H9 (cell line): ENCODE results near the gene KATNB1. TPM values are rescaled to one million over a fixed set of nuclear protein-coding genes. Genes with fewer than 3 reads are reported as not detected.

Source experiments
- DNase-seq: peaks from one replicate; pipeline ENCODE4 v3.0.0-alpha.2; 2017
- H2AFZ ChIP-seq: one replicate; pipeline ENCODE4 v1.6.1; 2013; ENCODE audit warnings: mild to moderate bottlenecking, low read length, control low read depth, moderate library complexity
- H2AK5ac ChIP-seq: 2 replicates; pipeline ENCODE4 v1.6.1; 2013; ENCODE audit warnings: low read length, control low read depth, mixed read lengths; ENCODE audit not compliant: insufficient read length
- H2BK120ac ChIP-seq: one replicate; pipeline ENCODE4 v1.6.1; 2013; ENCODE audit warnings: low read depth, mild to moderate bottlenecking, low read length, control low read depth, inconsistent platforms; ENCODE audit not compliant: poor library complexity, severe bottlenecking
- H2BK12ac ChIP-seq: 2 replicates; pipeline ENCODE4 v1.6.1; 2013; ENCODE audit warnings: low read length, control low read depth, mixed read lengths, low read depth; ENCODE audit not compliant: insufficient read length
- H2BK15ac ChIP-seq: 2 replicates; pipeline ENCODE4 v1.6.1; 2013; ENCODE audit warnings: low read depth, low read length, control low read depth
- H2BK20ac ChIP-seq: one replicate; pipeline ENCODE4 v1.6.1; 2013; ENCODE audit warnings: low read depth, mild to moderate bottlenecking, low read length, control low read depth, inconsistent platforms; ENCODE audit not compliant: poor library complexity, severe bottlenecking
- H2BK5ac ChIP-seq: 2 replicates; pipeline ENCODE4 v1.6.1; 2013; ENCODE audit warnings: low read length, control low read depth, mixed read lengths; ENCODE audit not compliant: insufficient read length
- H3K14ac ChIP-seq: 2 replicates; pipeline ENCODE4 v1.6.1; 2013; ENCODE audit warnings: low read length, control low read depth; ENCODE audit not compliant: insufficient read depth
- H3K18ac ChIP-seq: 2 replicates; pipeline ENCODE4 v1.6.1; 2013; ENCODE audit warnings: low read depth, mild to moderate bottlenecking, mixed read lengths, low read length, control low read depth; ENCODE audit not compliant: insufficient read length
- H3K23ac ChIP-seq: 2 replicates; pipeline ENCODE4 v1.6.1; 2013; ENCODE audit warnings: low read length, control low read depth, mixed read lengths, low read depth; ENCODE audit not compliant: insufficient read length
- H3K23me2 ChIP-seq: 2 replicates; pipeline ENCODE4 v1.6.1; 2013; ENCODE audit warnings: low read depth, mild to moderate bottlenecking, mixed read lengths, low read length, control low read depth; ENCODE audit not compliant: insufficient read length, poor library complexity, severe bottlenecking
- H3K27ac ChIP-seq: 2 replicates; pipeline ENCODE4 v1.5.1; 2013; ENCODE audit warnings: low read length, control low read depth, mixed read lengths, low read depth; ENCODE audit not compliant: insufficient read length
- H3K27me3 ChIP-seq: 2 replicates; pipeline ENCODE4 v1.6.1; 2013; ENCODE audit warnings: low read length, control low read depth, inconsistent platforms; ENCODE audit not compliant: insufficient read depth
- H3K4ac ChIP-seq: 2 replicates; pipeline ENCODE4 v1.6.1; 2013; ENCODE audit warnings: low read depth, mild to moderate bottlenecking, control low read depth, inconsistent platforms, low read length, moderate library complexity
- H3K4me1 ChIP-seq: 2 replicates; pipeline ENCODE4 v1.6.1; 2013; ENCODE audit warnings: low read length, control low read depth, inconsistent platforms; ENCODE audit not compliant: insufficient read depth
- H3K4me2 ChIP-seq: 2 replicates; pipeline ENCODE4 v1.6.1; 2013; ENCODE audit warnings: low read length, control low read depth, mixed read lengths; ENCODE audit not compliant: insufficient read length, insufficient read depth
- H3K56ac ChIP-seq: 2 replicates; pipeline ENCODE4 v1.6.1; 2013; ENCODE audit warnings: low read depth, mild to moderate bottlenecking, mixed read lengths, low read length, control low read depth; ENCODE audit not compliant: insufficient read length
- H3K79me1 ChIP-seq: 2 replicates; pipeline ENCODE4 v1.6.1; 2013; ENCODE audit warnings: low read depth, mild to moderate bottlenecking, moderate library complexity, low read length, control low read depth, inconsistent platforms; ENCODE audit not compliant: insufficient read depth, poor library complexity, severe bottlenecking
- H3K79me2 ChIP-seq: 2 replicates; pipeline ENCODE4 v1.6.1; 2013; ENCODE audit warnings: low read length, control low read depth, inconsistent platforms; ENCODE audit not compliant: insufficient read depth
- H3K9ac ChIP-seq: 2 replicates; pipeline ENCODE4 v1.6.1; 2013; ENCODE audit warnings: low read length, control low read depth, mixed read lengths; ENCODE audit not compliant: insufficient read length; ENCODE audit errors: extremely low read depth
- H3K9me3 ChIP-seq: one replicate; pipeline ENCODE4 v1.6.1; 2013; ENCODE audit warnings: low read depth, low read length, inconsistent platforms; ENCODE audit not compliant: control insufficient read depth
- H3T11ph ChIP-seq: one replicate; pipeline ENCODE4 v1.6.1; 2013; ENCODE audit warnings: mild to moderate bottlenecking, low read length, control low read depth, inconsistent platforms
- H4K20me1 ChIP-seq: one replicate; pipeline ENCODE4 v1.6.1; 2013; ENCODE audit not compliant: control insufficient read depth, insufficient read length, insufficient read depth
- H4K5ac ChIP-seq: 2 replicates; pipeline ENCODE4 v1.6.1; 2013; ENCODE audit warnings: low read depth, mild to moderate bottlenecking, mixed read lengths, low read length, control low read depth; ENCODE audit not compliant: insufficient read length
- H4K8ac ChIP-seq: replicated peaks from 2 replicates; pipeline ENCODE4 v1.6.1; 2013; ENCODE audit warnings: low read length, control low read depth, mixed read lengths, low read depth; ENCODE audit not compliant: insufficient read length
- H4K91ac ChIP-seq: 2 replicates; pipeline ENCODE4 v1.6.1; 2013; ENCODE audit warnings: low read depth, mild to moderate bottlenecking, moderate library complexity, mixed read lengths, low read length, control low read depth; ENCODE audit not compliant: insufficient read length
- H3K27ac Mint-ChIP-seq, 3 experiments: 2 replicates in 2 of 3; 3 replicates in 1 of 3; pipeline ENCODE4 v1.8.0; 2020 to 2021; ENCODE audit warnings: mixed read lengths in 3 of 3, mild to moderate bottlenecking in 1 of 3, moderate library complexity in 1 of 3
- H3K27me3 Mint-ChIP-seq: 2 replicates; pipeline ENCODE4 v1.8.0; 2021; ENCODE audit warnings: low read depth, mild to moderate bottlenecking, moderate library complexity, mixed read lengths
- H3K36me3 Mint-ChIP-seq, 3 experiments: 2 replicates in 2 of 3; 3 replicates in 1 of 3; pipeline ENCODE4 v1.8.0; 2020 to 2021; ENCODE audit warnings: low read depth in 3 of 3, mixed read lengths in 3 of 3; ENCODE audit not compliant: insufficient read depth in 1 of 3
- H3K4me1 Mint-ChIP-seq, 2 experiments: 2 replicates each; pipeline ENCODE4 v1.8.0; 2020; ENCODE audit warnings: mixed read lengths in 2 of 2
- H3K4me3 Mint-ChIP-seq, 2 experiments: 2 replicates in 1 of 2; 3 replicates in 1 of 2; pipeline ENCODE4 v1.8.0; 2020 to 2021; ENCODE audit warnings: mild to moderate bottlenecking in 2 of 2, mixed read lengths in 2 of 2, moderate library complexity in 1 of 2
- H3K9me3 Mint-ChIP-seq, 2 experiments: 2 replicates in 1 of 2; 3 replicates in 1 of 2; pipeline ENCODE4 v1.8.0; 2020; ENCODE audit warnings: mild to moderate bottlenecking in 2 of 2, mixed read lengths in 2 of 2, moderate library complexity in 1 of 2
- WGBS: extraction: QIAGEN DNeasy Blood & Tissue Kit; methylation state at CpG from one replicate; pipeline ENCODE4 v1.1.7; 2013; ENCODE audit warnings: missing lambda C conversion rate, low lambda C conversion rate, mixed read lengths; ENCODE audit not compliant: insufficient read length; ENCODE audit errors: extremely low coverage; 5-methylcytosine and 5-hydroxymethylcytosine counted together
- total RNA-seq: library from RNA; stranded (reverse); gene quantifications from 2 replicates; pipeline ENCODE4 v1.2.1, GENCODE V29; 2021
- TF ChIP-seq, protein P1 (sequence below): fragments of 200-600 bp; sonication (generic); conservative IDR thresholded peaks from 3 replicates; pipeline ENCODE4 v1.8.0; 2021; ENCODE audit warnings: antibody characterized with exemption, mild to moderate bottlenecking

Gene KATNB1
- total RNA-seq, 1 experiment from 2014 or later: 29.9 TPM

DNA sequence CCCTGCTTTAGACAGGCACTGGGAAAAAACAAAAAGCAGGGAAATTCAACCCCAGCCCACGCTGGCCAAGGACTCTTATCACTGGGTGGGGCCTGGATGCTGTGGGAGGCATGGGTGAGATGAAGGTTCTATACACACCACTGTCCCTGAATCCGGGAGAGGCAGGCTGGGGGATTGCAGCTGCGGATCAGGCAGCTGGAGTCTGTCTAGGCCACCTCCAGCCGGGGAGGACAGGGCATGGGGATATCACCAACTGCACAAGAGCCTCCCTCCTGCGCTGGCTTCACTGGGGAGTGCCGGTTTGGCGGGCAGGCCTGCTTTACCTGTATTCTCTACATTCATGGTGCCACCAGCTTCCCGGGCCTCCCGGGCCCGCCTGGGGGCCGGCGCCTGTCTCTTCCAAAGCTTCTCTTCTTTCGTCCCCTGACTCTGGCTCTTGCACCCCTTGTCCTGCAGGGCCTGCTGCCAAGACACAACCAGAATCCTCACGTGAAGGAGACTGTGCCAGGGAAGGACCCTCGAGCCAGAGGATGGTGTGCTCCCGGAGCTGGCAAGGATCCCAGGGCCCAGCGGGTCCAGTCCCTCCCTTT, 52.8 kb downstream of the KATNB1 start:
- no peak overlapping the region for H2BK120ac ChIP-seq
- H3K23ac ChIP-seq: no peak overlapping the region
- no peaks in the 10 kb centered on the region for H3K79me2 ChIP-seq
- no peak overlapping the region for H2AFZ ChIP-seq
- H2BK20ac ChIP-seq: no peak overlapping the region
- no peak overlapping the region for H4K91ac ChIP-seq
- H3K9me3 ChIP-seq: no peaks in the 10 kb centered on the region
- no peak overlapping the region for H3K4me2 ChIP-seq
- no peak overlapping the region for H3K14ac ChIP-seq
- no CpG with 5 or more reads among the region's 17 CpGs for WGBS
- H3K4me3 Mint-ChIP-seq: no peak overlapping the region
- no peak overlapping the region for H2BK5ac ChIP-seq
- H4K20me1 ChIP-seq: no peaks in the 10 kb centered on the region
- H2BK12ac ChIP-seq: no peak overlapping the region
- no peaks in the 10 kb centered on the region for H3K27me3 ChIP-seq
- H3K9ac ChIP-seq: no peak overlapping the region
- no peak for DNase-seq
- H3K4me1 ChIP-seq: no peaks in the 10 kb centered on the region
- no peak overlapping the region for H2AK5ac ChIP-seq
- H3K27ac ChIP-seq: no peak overlapping the region
- no peak overlapping the region for H3T11ph ChIP-seq
- H3K79me1 ChIP-seq: no peaks in the 10 kb centered on the region
- H3K36me3 Mint-ChIP-seq: no peaks in the 10 kb centered on the region; a peak in 1 of 7 replicates
- no peak overlapping the region; a peak in 1 of 7 replicates for H3K27ac Mint-ChIP-seq
- H3K4me1 Mint-ChIP-seq: peaks cover 2 to 6% of the 10 kb centered on the region in 2 experiments; a peak in 2 of 4 replicates
- no peak overlapping the region for H3K4ac ChIP-seq
- no peak overlapping the region for H4K5ac ChIP-seq
- TF ChIP-seq, protein P1, sequence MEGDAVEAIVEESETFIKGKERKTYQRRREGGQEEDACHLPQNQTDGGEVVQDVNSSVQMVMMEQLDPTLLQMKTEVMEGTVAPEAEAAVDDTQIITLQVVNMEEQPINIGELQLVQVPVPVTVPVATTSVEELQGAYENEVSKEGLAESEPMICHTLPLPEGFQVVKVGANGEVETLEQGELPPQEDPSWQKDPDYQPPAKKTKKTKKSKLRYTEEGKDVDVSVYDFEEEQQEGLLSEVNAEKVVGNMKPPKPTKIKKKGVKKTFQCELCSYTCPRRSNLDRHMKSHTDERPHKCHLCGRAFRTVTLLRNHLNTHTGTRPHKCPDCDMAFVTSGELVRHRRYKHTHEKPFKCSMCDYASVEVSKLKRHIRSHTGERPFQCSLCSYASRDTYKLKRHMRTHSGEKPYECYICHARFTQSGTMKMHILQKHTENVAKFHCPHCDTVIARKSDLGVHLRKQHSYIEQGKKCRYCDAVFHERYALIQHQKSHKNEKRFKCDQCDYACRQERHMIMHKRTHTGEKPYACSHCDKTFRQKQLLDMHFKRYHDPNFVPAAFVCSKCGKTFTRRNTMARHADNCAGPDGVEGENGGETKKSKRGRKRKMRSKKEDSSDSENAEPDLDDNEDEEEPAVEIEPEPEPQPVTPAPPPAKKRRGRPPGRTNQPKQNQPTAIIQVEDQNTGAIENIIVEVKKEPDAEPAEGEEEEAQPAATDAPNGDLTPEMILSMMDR: no peak
- no peak overlapping the region for H3K56ac ChIP-seq
- no peaks in the 10 kb centered on the region for H3K23me2 ChIP-seq
- no peak overlapping the region for H4K8ac ChIP-seq
- no peak overlapping the region for H2BK15ac ChIP-seq
- no peak overlapping the region for H3K18ac ChIP-seq
- H3K27me3 Mint-ChIP-seq: no peaks in the 10 kb centered on the region; the same call in 1 of the 2 replicates
- no peaks in the 10 kb centered on the region for H3K9me3 Mint-ChIP-seq
